VCaP (cell line): ENCODE results near the gene FARP2.
A peak's percentile ranks its signal among the peaks of the same experiment; 100 is the strongest.

Source experiments
- H3K27ac ChIP-seq: fragments of 450-650 bp; 2 replicates; pipeline ENCODE4 v1.5.1; 2017
- TF ChIP-seq, protein P1 (sequence below): fragments of 450-650 bp; conservative IDR thresholded peaks from 2 replicates; pipeline ENCODE4 v1.5.1; 2017; ENCODE audit warnings: mild to moderate bottlenecking, moderate library complexity

The FARP2 gene

GRCh38 chr2:241461693-241462677, 105.9 kb downstream of the FARP2 start:
- peak overlapping the region; percentile 99 for H3K27ac ChIP-seq
- TF ChIP-seq, protein P1, sequence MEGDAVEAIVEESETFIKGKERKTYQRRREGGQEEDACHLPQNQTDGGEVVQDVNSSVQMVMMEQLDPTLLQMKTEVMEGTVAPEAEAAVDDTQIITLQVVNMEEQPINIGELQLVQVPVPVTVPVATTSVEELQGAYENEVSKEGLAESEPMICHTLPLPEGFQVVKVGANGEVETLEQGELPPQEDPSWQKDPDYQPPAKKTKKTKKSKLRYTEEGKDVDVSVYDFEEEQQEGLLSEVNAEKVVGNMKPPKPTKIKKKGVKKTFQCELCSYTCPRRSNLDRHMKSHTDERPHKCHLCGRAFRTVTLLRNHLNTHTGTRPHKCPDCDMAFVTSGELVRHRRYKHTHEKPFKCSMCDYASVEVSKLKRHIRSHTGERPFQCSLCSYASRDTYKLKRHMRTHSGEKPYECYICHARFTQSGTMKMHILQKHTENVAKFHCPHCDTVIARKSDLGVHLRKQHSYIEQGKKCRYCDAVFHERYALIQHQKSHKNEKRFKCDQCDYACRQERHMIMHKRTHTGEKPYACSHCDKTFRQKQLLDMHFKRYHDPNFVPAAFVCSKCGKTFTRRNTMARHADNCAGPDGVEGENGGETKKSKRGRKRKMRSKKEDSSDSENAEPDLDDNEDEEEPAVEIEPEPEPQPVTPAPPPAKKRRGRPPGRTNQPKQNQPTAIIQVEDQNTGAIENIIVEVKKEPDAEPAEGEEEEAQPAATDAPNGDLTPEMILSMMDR = no peak

GRCh38 chr2:241463276-241464135, 107.4 kb downstream of the FARP2 start:
- TF ChIP-seq, protein P1 = no peak
- peak overlapping the region; percentile 99 for H3K27ac ChIP-seq

- TF ChIP-seq, protein P1 = no peak
- H3K27ac ChIP-seq = no peak overlapping the region; the same call in 1 of the 2 replicates
Observed at GRCh38 chr2:241465543-241465942, 109.5 kb downstream of the FARP2 start.

- H3K27ac ChIP-seq = no peak overlapping the region
- TF ChIP-seq, protein P1 = no peak
Observed at GRCh38 chr2:241466230-241466629, 110.1 kb downstream of the FARP2 start.

DNA sequence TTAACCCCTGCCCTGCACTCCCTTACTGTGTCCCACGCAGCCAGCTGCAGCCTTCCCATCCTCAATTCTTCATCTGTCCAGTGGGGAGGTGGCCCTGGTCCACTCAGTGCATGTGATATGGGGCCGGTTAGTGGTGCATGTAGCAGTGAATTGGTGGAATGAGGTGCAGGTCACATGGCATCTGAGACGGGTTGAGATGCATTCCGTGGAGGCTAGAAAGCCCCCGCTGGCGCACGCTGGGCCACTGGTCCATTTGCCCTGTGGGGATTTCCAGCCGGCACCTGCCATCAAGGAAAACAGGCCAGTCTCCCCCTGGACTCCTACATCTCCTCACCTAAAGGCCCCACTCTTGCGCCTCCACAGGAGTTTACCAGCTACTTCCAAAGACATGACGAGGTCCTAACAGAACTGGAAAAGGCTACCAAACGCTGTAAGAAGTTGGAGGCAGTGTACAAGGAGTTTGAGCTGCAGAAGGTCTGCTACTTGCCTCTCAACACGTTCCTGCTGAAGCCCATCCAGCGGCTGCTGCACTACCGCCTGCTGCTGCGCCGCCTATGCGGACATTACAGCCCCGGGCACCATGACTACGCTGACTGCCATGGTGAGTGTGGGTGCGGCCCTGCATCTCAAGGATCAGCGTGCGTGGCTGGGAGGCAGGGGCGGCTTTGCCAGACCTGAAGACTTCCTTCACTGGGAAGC, 111.8 kb downstream of the FARP2 start:
- TF ChIP-seq, protein P1 = no peak

DNA sequence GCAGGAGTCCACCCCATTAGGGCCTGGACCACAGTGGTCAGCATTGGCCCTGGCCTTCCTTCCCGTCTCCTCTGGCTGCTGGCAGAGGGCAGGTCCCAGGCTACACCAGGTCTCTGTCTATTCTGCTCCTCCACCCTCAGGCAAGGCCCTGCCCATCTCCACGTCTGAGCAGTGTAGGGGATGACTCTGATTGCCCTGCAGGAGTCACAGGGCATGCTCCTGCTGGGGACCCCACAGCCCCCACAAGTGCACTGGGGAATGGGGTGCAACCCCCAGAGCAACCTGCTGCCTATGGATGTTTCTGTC, 112.3 kb downstream of the FARP2 start:
- H3K27ac ChIP-seq = no peak overlapping the region
- TF ChIP-seq, protein P1 = no peak

More for the DNA sequence above, 111.8 kb downstream of the FARP2 start:
- H3K27ac ChIP-seq = no peak overlapping the region
